Body of pancreas (tissue), 4 donors: ENCODE measurements around the gene RTRAF.

Experiments used
- POLR2A ChIP-seq, 3 donors: fragments of 450-650 bp; IDR thresholded peaks; one replicate each; pipeline ENCODE4 v1.6.1; 2016; ENCODE audit warnings: antibody characterized with exemption in 3 of 3, mild to moderate bottlenecking in 2 of 3
- TF ChIP-seq, protein P1 (sequence below), 7 experiments: fragments of 450-650 bp in 4 of 7; fragments of 200-600 bp in 3 of 7; sonication (generic) in 3 of 7; IDR thresholded peaks; one replicate each; pipeline ENCODE4 v1.5.1; 2016 to 2019; ENCODE audit warnings: antibody characterized with exemption in 7 of 7

DNA sequence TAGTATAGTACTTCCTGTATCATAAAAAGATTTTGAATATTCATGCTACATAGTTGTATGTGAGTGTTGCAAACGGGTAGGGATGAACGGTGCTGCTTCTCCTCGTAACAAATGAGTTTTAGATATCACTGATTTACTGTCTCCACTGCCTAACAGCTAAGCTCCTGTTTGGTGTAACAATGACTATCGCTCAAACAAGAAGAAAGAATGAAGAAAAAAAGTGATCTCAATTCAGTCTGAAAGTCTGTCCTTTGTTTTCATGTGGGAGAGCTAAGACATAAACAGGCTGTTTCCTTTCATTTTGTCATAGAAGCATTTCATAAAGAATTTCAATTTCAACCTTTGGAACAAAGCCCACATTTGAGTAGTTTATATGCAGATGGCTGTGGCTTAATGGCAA lies 26.1 kb upstream of the RTRAF start:
- no peak for TF ChIP-seq POLR2A (IDR thresholded peaks at IDR 0.05)
- TF ChIP-seq, protein P1, sequence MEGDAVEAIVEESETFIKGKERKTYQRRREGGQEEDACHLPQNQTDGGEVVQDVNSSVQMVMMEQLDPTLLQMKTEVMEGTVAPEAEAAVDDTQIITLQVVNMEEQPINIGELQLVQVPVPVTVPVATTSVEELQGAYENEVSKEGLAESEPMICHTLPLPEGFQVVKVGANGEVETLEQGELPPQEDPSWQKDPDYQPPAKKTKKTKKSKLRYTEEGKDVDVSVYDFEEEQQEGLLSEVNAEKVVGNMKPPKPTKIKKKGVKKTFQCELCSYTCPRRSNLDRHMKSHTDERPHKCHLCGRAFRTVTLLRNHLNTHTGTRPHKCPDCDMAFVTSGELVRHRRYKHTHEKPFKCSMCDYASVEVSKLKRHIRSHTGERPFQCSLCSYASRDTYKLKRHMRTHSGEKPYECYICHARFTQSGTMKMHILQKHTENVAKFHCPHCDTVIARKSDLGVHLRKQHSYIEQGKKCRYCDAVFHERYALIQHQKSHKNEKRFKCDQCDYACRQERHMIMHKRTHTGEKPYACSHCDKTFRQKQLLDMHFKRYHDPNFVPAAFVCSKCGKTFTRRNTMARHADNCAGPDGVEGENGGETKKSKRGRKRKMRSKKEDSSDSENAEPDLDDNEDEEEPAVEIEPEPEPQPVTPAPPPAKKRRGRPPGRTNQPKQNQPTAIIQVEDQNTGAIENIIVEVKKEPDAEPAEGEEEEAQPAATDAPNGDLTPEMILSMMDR (IDR thresholded peaks at IDR 0.05) = no peak
